T-helper 2 cell (primary cell): Measurements from ENCODE around the gene PHACTR1.

ENCODE experiments used
- DNase-seq, 5 experiments: peaks; one replicate each; pipeline versions ENCODE4 v3.0.0 to v3.0.0-alpha.2; 2012 to 2022

PHACTR1 gene

DNA sequence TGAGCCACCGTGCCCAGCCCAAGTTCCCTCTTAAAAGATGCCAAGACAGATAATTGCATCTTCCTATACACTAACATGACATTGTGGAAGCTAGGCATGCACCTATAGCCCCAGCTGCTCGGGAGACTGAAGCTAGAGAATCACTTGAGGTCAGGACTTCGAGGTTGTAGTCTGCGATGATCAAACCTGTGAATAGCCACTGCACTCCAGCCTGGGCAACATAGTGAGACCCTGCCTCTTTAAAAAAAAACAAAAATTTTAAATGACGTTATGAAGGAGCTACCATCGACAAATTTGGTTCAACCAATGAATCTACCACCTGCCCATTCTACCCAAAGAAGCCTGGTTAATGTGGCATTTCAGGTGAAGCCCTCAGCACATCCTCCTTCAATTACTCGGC lies 531.1 kb downstream of the PHACTR1 start:
- DNase-seq: no peak

DNA sequence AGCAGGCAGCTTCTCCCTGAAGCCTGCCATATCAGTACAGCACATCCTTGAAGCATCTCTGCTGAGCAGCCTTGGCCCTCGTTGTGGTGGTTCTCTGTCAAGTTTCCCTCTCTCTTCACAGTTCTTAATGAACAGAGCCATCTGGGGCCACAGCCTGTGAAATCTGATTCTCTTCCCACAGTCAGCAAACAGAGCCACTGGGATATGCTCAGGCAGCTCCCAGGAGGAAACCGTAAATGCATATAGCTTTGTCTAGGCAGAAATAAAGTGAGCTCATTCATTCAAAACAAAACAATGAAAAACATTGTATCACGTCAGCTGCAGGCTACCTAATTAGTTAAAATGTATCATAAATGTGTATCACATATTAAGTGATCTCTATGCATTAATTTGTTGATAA lies 531.5 kb downstream of the PHACTR1 start:
- no peak for DNase-seq

- DNase-seq: no peak
Observed at GRCh38 chr6:13248584-13248985, 532.0 kb downstream of the PHACTR1 start.

DNA sequence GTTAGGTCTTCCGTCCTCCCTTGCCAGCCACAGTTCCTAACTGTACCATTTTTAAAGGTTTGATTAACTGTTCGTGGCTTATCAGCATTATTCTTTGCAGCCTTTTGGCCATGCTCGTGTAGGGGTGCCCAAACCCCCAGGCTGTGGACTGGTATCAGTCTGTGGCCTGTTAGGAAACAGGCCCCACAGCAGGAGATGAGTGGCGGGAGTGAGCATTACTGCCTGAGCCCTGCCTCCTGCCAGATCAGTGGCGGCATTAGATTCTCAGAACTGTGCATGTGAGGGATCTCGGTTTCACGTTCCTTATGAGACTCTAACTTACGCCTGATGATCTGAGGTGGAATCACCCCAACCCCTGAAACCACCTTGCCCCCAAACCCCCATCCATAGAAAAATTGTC lies 532.4 kb downstream of the PHACTR1 start:
- DNase-seq: no peak

DNA sequence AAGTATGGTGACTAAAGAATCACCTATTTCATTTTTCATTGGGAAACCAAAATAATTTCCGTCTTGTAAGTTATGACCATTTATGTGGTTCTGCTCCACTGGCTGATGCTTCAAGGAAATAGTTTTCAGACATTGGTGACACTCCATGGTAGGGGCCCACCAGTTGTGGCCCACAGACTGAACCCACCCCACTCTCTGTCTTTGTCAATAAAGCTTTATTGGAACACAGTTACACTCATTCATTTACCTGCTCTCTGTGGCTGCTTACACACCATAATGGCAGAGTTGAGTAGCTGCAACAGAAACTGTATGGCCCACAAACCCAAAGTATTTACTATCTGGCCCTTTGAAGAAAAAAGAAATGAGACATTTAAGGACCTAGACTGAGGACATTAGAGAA lies 533.2 kb downstream of the PHACTR1 start:
- DNase-seq: no peak

- no peak for DNase-seq
Observed at GRCh38 chr6:13250703-13251102, 534.1 kb downstream of the PHACTR1 start.

GRCh38 chr6:13251242-13251641 lies 534.7 kb downstream of the PHACTR1 start:
- no peak for DNase-seq

DNA sequence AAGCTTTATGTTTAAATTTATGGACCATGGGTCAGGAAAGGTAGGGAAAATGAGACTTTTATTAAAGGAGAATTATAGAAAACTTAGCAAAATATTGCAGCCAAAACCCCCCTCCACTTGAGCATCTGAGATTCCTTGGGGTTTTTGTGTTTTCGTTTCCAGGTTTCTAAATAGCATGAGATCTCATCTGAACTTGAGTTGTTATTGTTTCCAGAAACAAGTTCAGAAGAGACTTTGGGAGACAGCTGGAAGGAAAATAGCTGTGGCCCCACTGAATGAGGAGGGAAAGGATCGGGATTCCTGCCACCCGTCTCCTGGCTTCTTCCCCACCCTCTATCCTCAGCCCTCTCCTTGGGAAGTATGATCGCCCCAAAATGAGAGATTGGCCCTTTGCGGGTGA lies 536.2 kb downstream of the PHACTR1 start:
- no peak for DNase-seq

DNA sequence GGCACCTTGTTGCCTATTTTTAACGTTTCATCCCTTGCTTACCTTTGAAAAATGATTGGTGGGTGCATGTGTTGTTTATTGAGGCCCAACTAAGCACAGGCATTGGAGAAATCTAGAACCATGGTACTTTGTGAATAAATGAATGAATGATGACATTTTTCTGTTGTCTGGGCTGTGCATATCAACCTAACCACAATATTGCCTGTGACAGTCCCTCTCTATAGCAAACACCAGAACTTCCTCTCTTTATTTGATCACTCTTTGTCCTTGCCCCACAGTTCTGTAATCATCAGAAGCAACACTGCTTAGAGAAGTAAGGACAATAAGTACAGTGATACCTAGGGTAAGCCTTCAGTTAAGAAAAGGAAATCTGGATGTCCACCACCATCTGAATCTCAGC lies 536.7 kb downstream of the PHACTR1 start:
- DNase-seq: no peak

GRCh38 chr6:13256266-13257001 lies 539.9 kb downstream of the PHACTR1 start:
- no peak for DNase-seq

- DNase-seq: no peak
Observed at GRCh38 chr6:13259393-13259792, 542.8 kb downstream of the PHACTR1 start.

- no peak for DNase-seq
Observed at GRCh38 chr6:13260101-13260598, 543.6 kb downstream of the PHACTR1 start.

DNA sequence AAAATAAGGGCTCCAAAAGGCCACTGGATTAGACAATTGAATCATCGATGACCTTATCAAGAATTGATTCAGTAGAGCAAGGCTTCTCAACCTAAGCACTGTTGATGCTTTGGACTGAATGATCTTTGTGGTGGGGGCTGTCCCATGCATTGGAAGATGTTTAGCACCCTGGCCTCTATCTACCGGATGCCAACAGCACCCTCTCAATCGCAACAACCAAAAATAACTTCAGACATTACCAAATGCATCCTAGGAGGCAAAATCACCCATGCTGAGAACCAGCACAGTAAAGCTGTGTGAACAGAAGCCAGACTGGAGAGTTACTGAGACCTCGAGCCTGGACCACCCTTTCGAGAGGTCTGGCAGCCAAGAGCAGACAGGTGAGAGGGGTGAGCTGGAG lies 544.3 kb downstream of the PHACTR1 start:
- no peak for DNase-seq

- peak in 1 of 5 experiments; percentile 29 for DNase-seq
Observed at GRCh38 chr6:13261464-13261994, 545.0 kb downstream of the PHACTR1 start.

GRCh38 chr6:13262302-13263230 lies 546.0 kb downstream of the PHACTR1 start:
- no peak for DNase-seq

DNA sequence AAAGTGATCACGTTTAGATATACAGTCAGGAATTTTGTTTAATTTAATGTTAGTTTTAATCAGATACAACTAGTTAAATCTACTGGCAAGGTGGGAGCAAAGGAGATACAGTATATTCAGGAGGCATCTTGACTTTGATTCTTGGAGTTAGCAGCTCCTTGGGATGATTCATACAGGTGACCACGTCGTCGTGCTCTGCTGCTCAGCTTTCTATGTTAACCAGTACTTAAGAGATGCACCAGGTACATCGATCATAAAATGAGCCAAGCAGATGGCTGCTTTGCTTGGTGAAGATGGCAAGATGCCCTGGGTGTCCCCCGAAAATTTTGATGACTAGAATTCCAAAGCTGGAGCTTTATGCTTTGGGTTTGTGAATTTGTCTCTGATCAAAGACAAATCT lies 547.1 kb downstream of the PHACTR1 start:
- DNase-seq: no peak

DNA sequence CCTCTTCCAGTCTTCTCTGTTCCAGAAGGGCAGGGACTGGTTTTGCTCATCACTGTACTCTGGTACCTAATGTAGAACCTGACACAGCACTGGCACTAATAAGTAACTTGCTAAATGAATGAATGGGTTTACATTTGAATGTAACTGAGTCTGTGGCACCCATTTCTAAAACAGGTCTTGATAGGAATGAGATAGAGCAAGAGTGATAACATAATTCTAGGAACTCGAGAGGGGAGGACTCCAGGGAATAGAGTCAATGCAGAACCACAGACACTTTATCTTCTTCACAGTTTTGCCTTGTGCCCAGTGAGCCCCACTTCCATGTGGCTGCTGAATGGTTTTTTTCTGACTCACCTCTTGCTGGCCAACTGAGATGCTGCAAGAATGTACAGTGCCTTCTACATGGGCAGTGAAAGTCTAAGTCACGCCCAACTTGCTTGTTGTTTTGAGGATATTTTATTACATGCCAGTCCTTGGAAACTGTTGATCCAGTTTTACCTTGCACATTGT lies 550.6 kb downstream of the PHACTR1 start:
- no peak for DNase-seq

DNA sequence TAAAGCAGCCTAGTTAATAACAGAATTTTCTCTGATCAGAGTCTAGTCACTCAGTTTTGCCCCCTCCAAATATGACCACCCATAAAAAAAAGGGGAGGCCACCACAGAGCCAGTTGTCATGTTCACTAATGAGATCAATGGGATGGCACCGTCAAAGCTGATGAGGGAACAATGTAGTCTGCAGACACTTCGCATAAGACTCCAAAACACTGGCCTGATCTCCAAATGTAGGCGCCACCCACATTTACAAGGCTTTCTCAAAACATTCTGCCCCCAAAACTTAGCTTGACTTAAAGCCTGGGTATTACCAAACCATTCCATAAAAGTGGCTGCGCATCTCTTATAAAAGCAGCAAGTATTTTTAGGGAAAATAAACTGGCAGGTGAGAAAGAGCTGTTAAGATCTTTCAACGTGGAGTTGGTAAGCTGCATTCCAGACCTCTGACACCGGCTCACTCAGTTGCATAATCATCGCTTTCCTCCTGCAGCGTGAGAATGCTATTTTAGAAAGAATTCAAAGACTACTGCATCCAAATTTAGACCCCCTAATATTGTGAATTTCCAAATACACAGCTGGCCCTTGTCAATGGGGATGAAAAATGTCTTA lies 552.4 kb downstream of the PHACTR1 start:
- no peak for DNase-seq

DNA sequence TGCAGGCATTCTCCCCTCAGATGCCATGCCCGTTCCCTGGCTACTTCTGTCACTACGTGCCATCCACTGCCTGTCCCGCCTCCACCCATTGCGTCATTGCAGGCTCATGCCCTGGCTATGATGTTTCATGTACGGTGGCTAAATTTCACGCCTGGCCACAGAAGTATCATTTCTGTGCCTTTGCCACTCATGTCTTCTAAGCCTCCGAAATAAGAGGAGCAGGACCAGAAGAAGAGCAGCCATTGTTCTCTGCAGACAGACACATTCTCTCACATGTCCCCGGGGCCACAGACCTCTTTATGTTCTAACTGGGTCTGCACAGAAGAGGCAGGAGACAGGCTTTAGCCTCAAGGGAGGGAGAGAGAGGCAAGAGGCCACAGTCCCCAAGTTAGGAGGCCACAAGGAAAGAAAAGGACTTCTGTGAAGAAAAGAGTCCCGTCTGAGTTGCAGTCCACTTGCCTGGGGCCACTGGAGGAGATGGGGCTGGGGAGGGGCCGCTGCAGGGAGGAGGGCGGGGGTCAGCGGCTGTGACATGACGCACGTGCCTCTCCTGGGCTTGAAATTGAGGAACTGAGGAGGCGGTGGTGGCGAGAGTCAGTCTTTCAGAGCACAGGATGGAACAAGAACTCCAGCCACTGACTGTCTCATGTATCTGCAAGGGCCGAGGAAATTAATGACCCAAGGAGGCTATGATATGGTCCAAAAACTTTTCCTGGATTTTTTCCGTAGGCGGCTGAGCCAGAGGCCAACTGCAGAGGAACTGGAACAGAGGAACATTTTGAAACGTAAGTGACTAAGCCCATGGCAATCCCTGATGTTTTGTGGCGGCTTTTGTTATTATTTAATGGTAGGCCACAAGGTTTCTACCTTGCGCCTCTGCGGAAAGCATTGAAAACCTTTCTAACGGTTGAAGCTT lies 555.8 kb downstream of the PHACTR1 start:
- DNase-seq: no peak

- DNase-seq: no peak
Observed at GRCh38 chr6:13273202-13273930, 556.8 kb downstream of the PHACTR1 start.
